Measurements from ENCODE around the gene HYKK.

- TF ChIP-seq POLR2AphosphoS5 (IDR thresholded peaks at IDR 0.05): no peak
- TF ChIP-seq CTCF (IDR thresholded peaks at IDR 0.05): no peak
- no peak for TF ChIP-seq POLR2A (IDR thresholded peaks at IDR 0.05)
- TF ChIP-seq EP300 (IDR thresholded peaks at IDR 0.05): no peak
Observed at GRCh38 chr15:78570710-78571109, 63.3 kb downstream of the HYKK start.

Measured in upper lobe of left lung (tissue), 4 donors.